Measurements from ENCODE around the gene AKAP13.

Gene AKAP13

GRCh38 chr15:85621094-85621493, 240.7 kb downstream of the AKAP13 start:
- DNase-seq (ENCODE audit: low read depth, low spot score) = no peak

- no peak for DNase-seq (ENCODE audit: low read depth, low spot score)
Observed at GRCh38 chr15:85622221-85622831, 241.9 kb downstream of the AKAP13 start.

GRCh38 chr15:85623315-85624049, 243.1 kb downstream of the AKAP13 start:
- DNase-seq (ENCODE audit: low read depth, low spot score) = no peak

- no peak for DNase-seq (ENCODE audit: low read depth, low spot score)
Observed at GRCh38 chr15:85624291-85624801, 243.9 kb downstream of the AKAP13 start.

GRCh38 chr15:85625166-85625830, 244.9 kb downstream of the AKAP13 start:
- DNase-seq (ENCODE audit: low read depth, low spot score) = no peak

- no peak for DNase-seq (ENCODE audit: low read depth, low spot score)
Observed at GRCh38 chr15:85625856-85626255, 245.5 kb downstream of the AKAP13 start.

- no peak for DNase-seq (ENCODE audit: low read depth, low spot score)
Observed at GRCh38 chr15:85627213-85627935, 247.0 kb downstream of the AKAP13 start.

GRCh38 chr15:85630311-85630710, 249.9 kb downstream of the AKAP13 start:
- no peak for DNase-seq (ENCODE audit: low read depth, low spot score)

- DNase-seq (ENCODE audit: low read depth, low spot score) = no peak
Observed at GRCh38 chr15:85631018-85631417, 250.6 kb downstream of the AKAP13 start.

GRCh38 chr15:85632014-85632413, 251.6 kb downstream of the AKAP13 start:
- DNase-seq (ENCODE audit: low read depth, low spot score) = no peak

GRCh38 chr15:85633859-85634258, 253.5 kb downstream of the AKAP13 start:
- no peak for DNase-seq (ENCODE audit: low read depth, low spot score)

- no peak for DNase-seq (ENCODE audit: low read depth, low spot score)
Observed at GRCh38 chr15:85636351-85636750, 255.9 kb downstream of the AKAP13 start.

- DNase-seq (ENCODE audit: low read depth, low spot score) = no peak
Observed at GRCh38 chr15:85639752-85640381, 259.5 kb downstream of the AKAP13 start.

GRCh38 chr15:85642065-85642692, 261.8 kb downstream of the AKAP13 start:
- no peak for DNase-seq (ENCODE audit: low read depth, low spot score)

GRCh38 chr15:85642693-85643066, 262.3 kb downstream of the AKAP13 start:
- DNase-seq (ENCODE audit: low read depth, low spot score) = no peak

GRCh38 chr15:85646538-85647091, 266.2 kb downstream of the AKAP13 start:
- no peak for DNase-seq (ENCODE audit: low read depth, low spot score)

- no peak for DNase-seq (ENCODE audit: low read depth, low spot score)
Observed at GRCh38 chr15:85649372-85649771, 269.0 kb downstream of the AKAP13 start.

- no peak for DNase-seq (ENCODE audit: low read depth, low spot score)
Observed at GRCh38 chr15:85651548-85651947, 271.1 kb downstream of the AKAP13 start.

- no peak for DNase-seq (ENCODE audit: low read depth, low spot score)
Observed at GRCh38 chr15:85652457-85652856, 272.1 kb downstream of the AKAP13 start.

- no peak for DNase-seq (ENCODE audit: low read depth, low spot score)
Observed at GRCh38 chr15:85657132-85657531, 276.7 kb downstream of the AKAP13 start.

GRCh38 chr15:85658816-85659215, 278.4 kb downstream of the AKAP13 start:
- no peak for DNase-seq (ENCODE audit: low read depth, low spot score)
